Measurements from ENCODE around the gene WTIP.
"Not testable (repeated sequence)": the region's sequence is repeated elsewhere in the genome, so short reads cannot be mapped to it uniquely, and the experiment has no call there.

Gene WTIP

GRCh38 chr19:34480971-34481841, at the start of gene WTIP:
Gene WTIP, plus strand, starts transcription at chr19:34481758. Its CDS starts 217 bp downstream, at chr19:34481975.
- FAIRE-seq (no peak), DNase-seq (ENCODE audit: insufficient read length, low spot score) (no peak)

GRCh38 chr19:34432797-34433196, 48.8 kb upstream of the WTIP start:
- TF ChIP-seq CTCF (IDR thresholded peaks at IDR 0.05; ENCODE audit: insufficient read depth, missing control alignments) = no peak
- DNase-seq (ENCODE audit: insufficient read length, low spot score) (no peak), FAIRE-seq (no peak)

More at GRCh38 chr19:34480971-34481841, at the start of gene WTIP:
- TF ChIP-seq CTCF (IDR thresholded peaks at IDR 0.05; ENCODE audit: insufficient read depth, missing control alignments) = no peak

- no peak for TF ChIP-seq CTCF (IDR thresholded peaks at IDR 0.05; ENCODE audit: insufficient read depth, missing control alignments)
- FAIRE-seq (no peak), DNase-seq (ENCODE audit: insufficient read length, low spot score) (no peak)
Observed at GRCh38 chr19:34436716-34437115, 44.8 kb upstream of the WTIP start.

- FAIRE-seq (no peak), DNase-seq (ENCODE audit: insufficient read length, low spot score) (no peak)
- no peak for TF ChIP-seq CTCF (IDR thresholded peaks at IDR 0.05; ENCODE audit: insufficient read depth, missing control alignments)
Observed at GRCh38 chr19:34448191-34448590, 33.4 kb upstream of the WTIP start.

GRCh38 chr19:34452723-34453122, 28.8 kb upstream of the WTIP start:
- DNase-seq (ENCODE audit: insufficient read length, low spot score) (no peak), FAIRE-seq (no peak)
- TF ChIP-seq CTCF (IDR thresholded peaks at IDR 0.05; ENCODE audit: insufficient read depth, missing control alignments) = no peak

GRCh38 chr19:34454091-34454490, 27.5 kb upstream of the WTIP start:
- no peak for DNase-seq (ENCODE audit: insufficient read length, low spot score)
- TF ChIP-seq CTCF (IDR thresholded peaks at IDR 0.05; ENCODE audit: insufficient read depth, missing control alignments) = no peak
- FAIRE-seq = no peak

GRCh38 chr19:34454685-34455084, 26.9 kb upstream of the WTIP start:
- FAIRE-seq (no peak), DNase-seq (ENCODE audit: insufficient read length, low spot score) (no peak)
- no peak for TF ChIP-seq CTCF (IDR thresholded peaks at IDR 0.05; ENCODE audit: insufficient read depth, missing control alignments)

- not testable (repeated sequence) for DNase-seq (ENCODE audit: insufficient read length, low spot score); FAIRE-seq
Observed at GRCh38 chr19:34455783-34456480, 25.6 kb upstream of the WTIP start.

All from D721Med (cell line).